LNCaP clone FGC (cell line): ENCODE measurements around the gene PCLAF.

Experiments used
- DNase-seq: peaks from one replicate; pipeline ENCODE4 v3.0.0-alpha.2; 2011; ENCODE audit warnings: low read depth
- H3K4me3 ChIP-seq: 2 replicates; pipeline ENCODE4 v1.5.1; 2011; ENCODE audit warnings: mild to moderate bottlenecking, low read depth, low read length, control low read depth
- TF ChIP-seq, protein P1 (sequence below): IDR thresholded peaks from 2 replicates; pipeline ENCODE4 v1.5.1; 2012; ENCODE audit warnings: mild to moderate bottlenecking; ENCODE audit not compliant: control insufficient read depth, insufficient read depth; ENCODE audit errors: extremely low read depth

Gene PCLAF

DNA sequence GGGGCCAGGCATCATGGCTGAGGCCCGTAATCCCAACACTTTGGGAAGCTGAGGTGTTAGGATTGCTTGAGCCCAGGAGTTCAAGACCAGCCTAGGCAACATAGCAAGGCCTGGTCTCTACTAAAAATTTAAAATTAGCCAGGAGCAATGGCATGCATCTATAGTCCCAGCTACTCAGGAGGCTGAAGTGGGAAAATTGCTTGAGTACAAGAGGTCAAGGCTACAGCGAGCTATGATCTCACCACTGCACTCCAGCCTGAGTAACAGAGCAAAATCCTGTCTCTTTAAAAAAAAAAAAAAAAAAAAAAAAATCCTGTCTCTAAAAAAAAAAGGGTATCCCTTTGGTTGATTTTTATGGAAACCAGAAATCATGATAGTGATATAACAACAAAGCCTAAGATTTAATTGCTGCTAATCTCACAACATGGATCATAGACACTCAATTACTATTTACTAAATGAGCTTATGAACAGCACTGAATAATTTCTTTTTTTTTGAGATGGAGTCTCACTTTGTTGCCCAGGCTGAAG lies 12.1 kb downstream of the PCLAF start:
- TF ChIP-seq, protein P1, sequence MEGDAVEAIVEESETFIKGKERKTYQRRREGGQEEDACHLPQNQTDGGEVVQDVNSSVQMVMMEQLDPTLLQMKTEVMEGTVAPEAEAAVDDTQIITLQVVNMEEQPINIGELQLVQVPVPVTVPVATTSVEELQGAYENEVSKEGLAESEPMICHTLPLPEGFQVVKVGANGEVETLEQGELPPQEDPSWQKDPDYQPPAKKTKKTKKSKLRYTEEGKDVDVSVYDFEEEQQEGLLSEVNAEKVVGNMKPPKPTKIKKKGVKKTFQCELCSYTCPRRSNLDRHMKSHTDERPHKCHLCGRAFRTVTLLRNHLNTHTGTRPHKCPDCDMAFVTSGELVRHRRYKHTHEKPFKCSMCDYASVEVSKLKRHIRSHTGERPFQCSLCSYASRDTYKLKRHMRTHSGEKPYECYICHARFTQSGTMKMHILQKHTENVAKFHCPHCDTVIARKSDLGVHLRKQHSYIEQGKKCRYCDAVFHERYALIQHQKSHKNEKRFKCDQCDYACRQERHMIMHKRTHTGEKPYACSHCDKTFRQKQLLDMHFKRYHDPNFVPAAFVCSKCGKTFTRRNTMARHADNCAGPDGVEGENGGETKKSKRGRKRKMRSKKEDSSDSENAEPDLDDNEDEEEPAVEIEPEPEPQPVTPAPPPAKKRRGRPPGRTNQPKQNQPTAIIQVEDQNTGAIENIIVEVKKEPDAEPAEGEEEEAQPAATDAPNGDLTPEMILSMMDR = no peak

DNA sequence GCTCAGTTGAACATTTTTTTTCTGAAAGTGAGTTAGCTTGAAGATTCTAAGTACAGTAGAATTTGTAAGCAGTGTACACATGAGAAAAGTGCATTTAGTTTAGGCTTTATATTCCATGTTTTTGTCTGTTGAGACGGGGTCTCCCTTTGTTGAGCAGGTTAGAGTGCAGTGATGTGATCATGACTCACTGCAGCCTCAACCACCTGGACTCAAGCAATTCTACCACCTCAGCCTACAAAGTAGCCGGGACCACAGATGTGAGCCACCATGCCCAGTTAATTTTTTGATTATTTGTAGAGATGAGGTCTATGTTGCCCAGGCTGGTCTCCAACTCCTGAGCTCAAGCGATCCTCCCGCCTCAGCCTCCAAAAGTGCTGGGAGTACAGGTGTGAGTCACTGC lies 20.0 kb downstream of the PCLAF start:
- TF ChIP-seq, protein P1 = no peak
- no peak for DNase-seq
- no peak overlapping the region for H3K4me3 ChIP-seq

More for the DNA sequence above, 12.1 kb downstream of the PCLAF start:
- H3K4me3 ChIP-seq = no peak overlapping the region
- DNase-seq = no peak

DNA sequence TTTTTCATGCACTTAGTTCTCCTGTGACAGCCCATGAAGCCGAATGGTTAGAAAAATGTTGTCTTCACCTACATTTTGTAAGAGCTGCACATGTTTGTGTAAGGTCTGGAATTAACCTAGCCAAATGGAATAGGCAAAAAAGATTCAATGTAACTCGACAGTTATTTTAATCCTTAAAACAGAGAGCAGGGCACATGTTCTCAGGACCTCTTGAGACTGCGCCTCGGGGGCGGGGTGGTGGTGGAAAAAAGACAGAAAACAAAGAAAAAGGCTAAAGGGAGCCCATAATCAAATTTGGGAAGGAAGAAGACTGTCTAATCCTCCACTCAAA lies 24.6 kb downstream of the PCLAF start:
- TF ChIP-seq, protein P1 = no peak
- no peak for DNase-seq
- H3K4me3 ChIP-seq = peak overlapping the region; percentile 93

DNA sequence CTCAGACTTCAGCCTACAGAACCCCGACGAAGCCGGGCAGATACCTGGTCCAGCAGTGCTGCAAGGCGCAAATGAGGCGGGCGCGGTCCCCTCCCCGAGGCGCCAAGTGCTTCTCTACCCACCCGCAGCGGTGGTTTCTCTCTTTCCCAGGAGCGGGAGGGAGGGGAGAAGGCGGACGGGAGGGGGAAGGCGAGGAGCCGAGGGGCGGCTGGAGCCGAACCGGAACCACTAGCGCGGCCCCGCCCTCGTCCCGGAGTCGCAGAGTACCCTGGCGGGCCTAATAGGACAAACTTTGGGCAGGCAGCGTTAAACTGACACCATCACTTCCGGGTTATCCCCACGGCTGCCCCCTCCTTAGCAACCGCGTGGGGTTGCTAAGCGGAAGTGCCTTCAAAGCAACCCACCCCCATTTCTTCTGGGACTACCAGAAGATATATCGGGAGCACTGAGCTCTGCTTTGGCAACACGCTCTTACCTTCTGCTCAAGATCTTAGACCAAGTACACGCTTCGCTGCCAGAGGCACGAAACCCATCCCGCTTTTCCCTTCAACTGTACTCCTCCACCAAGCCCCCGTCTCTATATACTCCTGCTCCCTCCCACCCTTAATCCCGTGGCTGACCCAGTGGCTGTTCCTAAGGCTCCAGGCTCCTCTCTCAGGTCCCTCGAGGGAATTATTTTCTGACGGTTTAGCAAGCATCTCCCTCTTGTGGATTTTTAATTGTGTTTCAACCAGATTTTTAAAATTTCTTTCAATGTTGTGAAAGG lies 25.1 kb downstream of the PCLAF start, which contains the start of gene CSNK1G1:
Gene CSNK1G1 (minus strand): TSS at position 230 of the 766 bp plus-strand sequence. CDS start 55,674 bp downstream, outside the sequence.
- peak within 1 kb of the TSS; percentile 93 for H3K4me3 ChIP-seq
- TF ChIP-seq, protein P1 = peak; percentile 51
- DNase-seq = peak; percentile 91

DNA sequence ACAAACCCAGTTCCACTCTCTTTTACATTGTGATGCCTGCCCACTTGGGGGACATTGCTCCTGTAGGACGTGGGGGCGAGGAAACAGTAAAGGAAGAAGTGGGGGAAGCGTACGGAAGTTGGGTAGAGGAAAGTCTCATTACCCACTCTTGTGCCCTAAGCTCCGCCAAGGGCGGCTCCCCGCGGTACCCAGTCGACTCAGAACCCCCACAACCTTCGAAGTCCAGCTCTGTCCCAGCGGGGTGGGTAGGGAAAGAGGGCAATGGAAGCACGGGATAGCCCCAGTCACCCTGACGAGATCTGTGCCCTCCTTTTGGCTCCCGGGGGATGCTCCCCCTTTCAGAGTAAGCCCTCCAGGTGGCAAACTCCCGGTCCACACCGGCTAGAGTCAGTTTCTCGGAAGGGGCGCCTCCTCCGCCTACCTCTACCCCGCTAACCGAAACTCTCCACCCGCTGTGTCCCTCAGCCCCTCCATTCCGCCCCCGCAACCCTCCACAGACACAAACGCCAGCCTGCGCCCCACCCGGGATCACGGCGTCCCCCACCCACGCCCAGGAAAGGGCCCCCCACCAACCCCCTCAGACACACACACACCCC lies 25.8 kb downstream of the PCLAF start:
- no peak for DNase-seq
- H3K4me3 ChIP-seq = peak overlapping the region; percentile 93
- TF ChIP-seq, protein P1 = no peak

DNA sequence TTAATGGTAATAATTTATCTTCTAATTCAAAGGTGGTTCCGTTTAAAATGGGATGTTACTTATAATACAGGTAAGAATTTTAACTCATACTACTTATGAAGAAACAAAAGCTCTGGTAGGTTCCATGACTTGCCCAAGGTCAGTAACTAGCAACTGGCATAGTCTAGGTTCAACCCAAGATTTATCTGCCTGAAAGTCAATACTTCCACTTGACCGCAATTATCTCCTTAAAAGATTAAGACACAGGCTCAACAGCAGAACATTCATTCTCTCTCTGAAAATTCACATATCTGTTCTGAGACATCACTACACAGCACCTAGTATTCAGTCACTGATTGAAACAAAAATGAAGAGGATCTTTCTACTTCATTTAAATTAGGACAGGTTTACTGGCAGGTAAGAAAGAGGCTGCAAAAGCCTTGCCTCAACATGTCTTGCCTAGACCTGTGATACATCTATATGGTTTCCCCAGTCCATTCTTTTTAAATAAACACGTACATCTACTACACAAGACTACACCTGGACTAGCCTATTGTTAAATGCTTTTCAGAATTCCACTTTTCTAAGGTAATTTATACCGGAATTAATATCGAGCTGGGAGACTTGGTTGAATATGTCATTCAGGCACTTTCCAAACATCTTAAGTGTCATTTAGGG lies 26.4 kb downstream of the PCLAF start:
- DNase-seq = no peak
- H3K4me3 ChIP-seq = peak overlapping the region; percentile 93
- TF ChIP-seq, protein P1 = no peak
